Activated CD8-positive, alpha-beta memory T cell treated with anti-CD3 and anti-CD28 coated beads for 48 hours (primary cell): ENCODE data around the gene PXMP2.
"Not testable (repeated sequence)": the region's sequence is repeated elsewhere in the genome, so short reads cannot be mapped to it uniquely, and the experiment has no call there.

Experiments
- DNase-seq, 3 experiments: peaks; one replicate each; pipeline ENCODE4 v3.0.0-alpha.2; 2020; ENCODE audit warnings: low read depth in 2 of 3, low spot score in 2 of 3

The PXMP2 gene

DNA sequence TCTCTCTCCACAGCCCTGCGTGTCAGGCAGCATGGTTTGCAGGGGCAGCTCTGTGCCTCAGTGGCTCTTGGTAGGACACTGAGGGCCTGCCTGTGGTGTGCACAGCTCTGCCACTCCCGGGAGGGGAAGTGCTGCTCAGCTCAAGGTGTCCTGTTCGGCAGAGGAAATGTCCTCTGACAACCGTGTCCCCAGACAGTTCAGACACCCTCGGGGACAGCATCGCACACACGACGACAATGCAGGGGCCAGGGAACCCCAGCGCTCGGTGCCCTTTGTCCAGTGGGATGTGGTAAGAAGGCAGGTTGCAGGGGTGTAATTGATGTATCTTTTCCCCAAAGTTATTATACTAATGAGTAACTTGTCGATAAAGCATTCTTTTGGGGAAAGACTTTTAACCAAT, 60.0 kb downstream of the PXMP2 start:
- no peak for DNase-seq

GRCh38 chr12:132747896-132748295, 60.5 kb downstream of the PXMP2 start:
- DNase-seq = no peak

GRCh38 chr12:132748319-132748718, 60.9 kb downstream of the PXMP2 start:
- DNase-seq = no peak

GRCh38 chr12:132753670-132754069, 66.3 kb downstream of the PXMP2 start:
- DNase-seq = not testable (repeated sequence)

DNA sequence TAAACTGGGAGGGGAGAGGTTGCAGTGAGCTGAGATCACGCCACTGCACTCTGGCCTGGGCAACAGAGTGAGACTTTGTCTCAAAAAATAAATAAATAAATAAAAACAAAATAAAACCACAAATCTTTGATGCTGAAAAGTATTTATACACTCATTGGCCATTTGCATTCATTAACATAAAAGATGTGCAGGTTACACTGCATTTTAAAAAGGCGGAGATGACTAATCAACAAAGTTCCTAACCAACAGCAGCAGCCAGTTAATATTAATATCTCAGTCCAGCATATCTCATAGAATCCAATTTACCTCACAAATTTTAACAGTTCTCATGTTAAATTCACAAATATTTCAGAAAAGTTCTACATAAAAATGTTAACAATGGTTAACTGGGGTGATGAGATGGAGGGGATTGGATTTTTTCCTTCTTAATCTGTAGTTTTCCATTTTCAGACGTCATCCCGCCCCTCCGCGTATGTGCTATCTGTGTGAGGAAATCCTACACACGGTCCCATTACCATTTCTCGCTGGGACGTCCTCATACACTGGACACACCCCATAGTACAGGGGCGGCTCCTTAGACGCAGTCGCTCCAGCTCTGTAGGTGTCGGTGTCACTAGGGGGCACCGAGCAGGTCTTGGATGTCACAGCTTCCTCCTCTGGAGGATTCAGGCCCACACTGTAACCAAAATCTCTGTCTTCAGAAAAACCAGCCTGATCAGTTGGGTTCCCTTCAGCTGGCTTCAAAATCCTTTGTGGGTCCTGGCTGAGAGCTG, 67.0 kb downstream of the PXMP2 start:
- no peak for DNase-seq
